LNCAP (cell line): ENCODE data around the gene SARS2.

ENCODE experiments used
- TF ChIP-seq, protein P1 (sequence below): fragments of 450-650 bp; IDR thresholded peaks from 2 replicates; pipeline ENCODE4 v1.5.1; 2017; ENCODE audit warnings: mild to moderate bottlenecking

Gene SARS2

GRCh38 chr19:38878575-38879399 lies 51.8 kb downstream of the SARS2 start:
- TF ChIP-seq, protein P1, sequence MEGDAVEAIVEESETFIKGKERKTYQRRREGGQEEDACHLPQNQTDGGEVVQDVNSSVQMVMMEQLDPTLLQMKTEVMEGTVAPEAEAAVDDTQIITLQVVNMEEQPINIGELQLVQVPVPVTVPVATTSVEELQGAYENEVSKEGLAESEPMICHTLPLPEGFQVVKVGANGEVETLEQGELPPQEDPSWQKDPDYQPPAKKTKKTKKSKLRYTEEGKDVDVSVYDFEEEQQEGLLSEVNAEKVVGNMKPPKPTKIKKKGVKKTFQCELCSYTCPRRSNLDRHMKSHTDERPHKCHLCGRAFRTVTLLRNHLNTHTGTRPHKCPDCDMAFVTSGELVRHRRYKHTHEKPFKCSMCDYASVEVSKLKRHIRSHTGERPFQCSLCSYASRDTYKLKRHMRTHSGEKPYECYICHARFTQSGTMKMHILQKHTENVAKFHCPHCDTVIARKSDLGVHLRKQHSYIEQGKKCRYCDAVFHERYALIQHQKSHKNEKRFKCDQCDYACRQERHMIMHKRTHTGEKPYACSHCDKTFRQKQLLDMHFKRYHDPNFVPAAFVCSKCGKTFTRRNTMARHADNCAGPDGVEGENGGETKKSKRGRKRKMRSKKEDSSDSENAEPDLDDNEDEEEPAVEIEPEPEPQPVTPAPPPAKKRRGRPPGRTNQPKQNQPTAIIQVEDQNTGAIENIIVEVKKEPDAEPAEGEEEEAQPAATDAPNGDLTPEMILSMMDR: no peak

GRCh38 chr19:38877781-38878574 lies 52.6 kb downstream of the SARS2 start, which contains the start of gene RINL:
Gene RINL, minus strand, starts transcription at chr19:38878275. Its CDS starts 1,533 bp downstream, at chr19:38876742.
- TF ChIP-seq, protein P1: no peak

- TF ChIP-seq, protein P1: no peak
Measured at GRCh38 chr19:38875656-38876395, 54.7 kb downstream of the SARS2 start.

DNA sequence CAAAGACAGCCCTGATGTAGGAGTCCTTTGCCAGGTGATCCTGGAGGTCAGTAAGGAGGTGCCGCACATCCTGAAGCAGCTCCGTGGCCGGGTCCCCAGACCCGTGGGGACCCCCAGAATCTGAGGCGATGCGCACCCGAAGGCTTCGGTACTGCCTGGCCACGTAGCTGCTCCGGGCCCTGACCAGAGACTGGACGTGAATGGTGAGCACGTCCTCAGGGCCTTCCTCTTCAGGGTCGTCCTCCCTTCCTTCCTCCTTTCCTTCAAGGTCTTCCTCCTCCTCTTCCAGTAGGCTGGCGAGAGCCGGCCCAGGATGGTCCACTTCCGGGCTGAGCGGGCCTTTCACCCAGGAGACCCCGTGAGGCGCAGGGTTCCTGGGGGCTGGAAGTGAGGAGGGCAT lies 60.0 kb downstream of the SARS2 start:
- TF ChIP-seq, protein P1: no peak

DNA sequence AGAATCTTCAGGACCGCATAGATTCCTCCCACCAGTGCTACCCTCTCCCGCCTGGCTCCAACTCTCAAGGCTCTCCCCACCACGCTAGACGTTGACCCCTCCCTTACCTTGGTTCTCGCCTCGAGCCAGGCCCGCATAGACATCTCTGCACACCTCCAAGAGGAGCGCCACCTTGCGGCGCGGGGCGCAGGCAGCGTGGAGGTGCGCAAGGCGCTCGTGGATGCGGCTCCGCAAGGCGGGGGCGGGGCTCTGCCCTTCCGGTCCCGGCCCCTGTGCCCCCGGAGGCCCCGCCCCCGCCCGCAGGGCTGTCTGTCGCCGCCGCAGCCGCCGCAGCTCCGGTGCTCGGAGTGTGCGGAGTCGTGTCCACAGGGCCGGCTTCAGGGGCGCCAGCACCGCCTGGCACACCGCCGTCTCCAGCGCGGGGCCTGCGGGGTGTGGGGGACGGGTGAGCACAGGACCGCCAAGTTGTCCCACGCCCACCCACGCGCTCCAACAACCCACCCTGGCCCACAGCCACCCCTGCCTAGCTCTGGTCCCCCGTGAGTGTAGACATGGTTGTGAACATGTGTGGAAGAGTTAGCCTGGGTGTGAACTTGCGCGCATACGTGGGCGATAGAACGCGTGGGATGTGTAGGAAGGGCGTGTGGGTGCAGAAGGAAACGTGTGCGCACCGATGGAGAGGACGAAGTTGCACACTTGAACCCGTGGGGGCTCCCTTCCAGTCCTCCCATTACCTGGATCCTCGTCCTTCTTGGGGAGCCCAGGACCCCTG lies 60.5 kb downstream of the SARS2 start:
- TF ChIP-seq, protein P1: no peak

- TF ChIP-seq, protein P1: no peak
Measured at GRCh38 chr19:38869160-38869835, 61.3 kb downstream of the SARS2 start.
